Suprapubic skin (tissue), 3 donors: ENCODE measurements around the gene DGCR8.

Experiments
- CTCF ChIP-seq, 2 donors: fragments of 200-600 bp in 1 of 2; fragments of 450-650 bp in 1 of 2; sonication (generic) in 1 of 2; IDR thresholded peaks; one replicate each; pipeline ENCODE4 v1.5.1; 2016 to 2019; ENCODE audit warnings: antibody characterized with exemption in 2 of 2, mild to moderate bottlenecking in 1 of 2, moderate library complexity in 1 of 2
- EP300 ChIP-seq: sonication (generic); formaldehyde crosslinking; IDR thresholded peaks from one replicate; pipeline ENCODE4 v1.6.1; 2017; ENCODE audit warnings: antibody characterized with exemption
- POLR2A ChIP-seq, 2 donors: fragments of 450-650 bp; IDR thresholded peaks; one replicate each; pipeline ENCODE4 v1.6.1; 2017; ENCODE audit warnings: antibody characterized with exemption in 2 of 2, mild to moderate bottlenecking in 2 of 2, moderate library complexity in 2 of 2

- TF ChIP-seq CTCF (IDR thresholded peaks at IDR 0.05) (no peak), POLR2A (IDR thresholded peaks at IDR 0.05) (no peak), EP300 (no peak)
Observed at GRCh38 chr22:20064545-20065262, 15.3 kb upstream of the DGCR8 start.
